Activated naive CD8-positive, alpha-beta T cell (primary cell): Measurements from ENCODE around the gene GLI2.

Experiments used
- H3K27ac Mint-ChIP-seq: one replicate; pipeline ENCODE4 v1.8.0; 2021; ENCODE audit warnings: mixed read lengths
- H3K27me3 Mint-ChIP-seq: one replicate; pipeline ENCODE4 v1.8.0; 2021; ENCODE audit warnings: mixed read lengths
- H3K36me3 Mint-ChIP-seq: one replicate; pipeline ENCODE4 v1.8.0; 2021; ENCODE audit warnings: mixed read lengths
- H3K4me1 Mint-ChIP-seq: one replicate; pipeline ENCODE4 v1.8.0; 2021; ENCODE audit warnings: low read depth, mixed read lengths
- H3K4me3 Mint-ChIP-seq: one replicate; pipeline ENCODE4 v1.8.0; 2021; ENCODE audit warnings: mild to moderate bottlenecking, mixed read lengths
- H3K9me3 Mint-ChIP-seq: one replicate; pipeline ENCODE4 v1.8.0; 2021; ENCODE audit warnings: low read depth, mixed read lengths

GLI2 gene

GRCh38 chr2:120774557-120775160, 39.0 kb downstream of the GLI2 start:
- Mint-ChIP-seq H3K27me3 (no peaks in the 10 kb centered on the region), H3K9me3 (no peaks in the 10 kb centered on the region), H3K36me3 (no peaks in the 10 kb centered on the region), H3K4me3 (no peak overlapping the region), H3K27ac (no peak overlapping the region), H3K4me1 (no peaks in the 10 kb centered on the region)

DNA sequence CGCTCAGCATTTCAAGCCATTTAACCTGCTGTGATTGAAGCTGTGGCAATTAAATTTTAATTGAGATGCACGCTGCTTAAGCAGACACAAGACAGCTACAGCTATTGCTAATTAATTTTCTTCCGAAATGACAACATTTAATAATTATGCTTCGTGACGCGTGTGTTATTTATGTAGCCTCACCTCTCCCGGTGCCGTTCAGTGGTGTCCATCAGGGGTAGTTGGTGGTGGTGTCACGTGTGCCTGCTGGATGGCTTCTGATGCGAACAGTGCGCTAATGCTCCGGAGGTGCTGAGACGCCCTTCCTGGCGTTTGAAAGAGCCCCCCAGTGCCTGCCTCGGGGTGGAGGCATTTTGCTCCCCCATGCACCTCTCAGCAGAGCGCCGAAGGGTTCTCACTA, 39.5 kb downstream of the GLI2 start:
- no peaks in the 10 kb centered on the region for H3K27me3 Mint-ChIP-seq

DNA sequence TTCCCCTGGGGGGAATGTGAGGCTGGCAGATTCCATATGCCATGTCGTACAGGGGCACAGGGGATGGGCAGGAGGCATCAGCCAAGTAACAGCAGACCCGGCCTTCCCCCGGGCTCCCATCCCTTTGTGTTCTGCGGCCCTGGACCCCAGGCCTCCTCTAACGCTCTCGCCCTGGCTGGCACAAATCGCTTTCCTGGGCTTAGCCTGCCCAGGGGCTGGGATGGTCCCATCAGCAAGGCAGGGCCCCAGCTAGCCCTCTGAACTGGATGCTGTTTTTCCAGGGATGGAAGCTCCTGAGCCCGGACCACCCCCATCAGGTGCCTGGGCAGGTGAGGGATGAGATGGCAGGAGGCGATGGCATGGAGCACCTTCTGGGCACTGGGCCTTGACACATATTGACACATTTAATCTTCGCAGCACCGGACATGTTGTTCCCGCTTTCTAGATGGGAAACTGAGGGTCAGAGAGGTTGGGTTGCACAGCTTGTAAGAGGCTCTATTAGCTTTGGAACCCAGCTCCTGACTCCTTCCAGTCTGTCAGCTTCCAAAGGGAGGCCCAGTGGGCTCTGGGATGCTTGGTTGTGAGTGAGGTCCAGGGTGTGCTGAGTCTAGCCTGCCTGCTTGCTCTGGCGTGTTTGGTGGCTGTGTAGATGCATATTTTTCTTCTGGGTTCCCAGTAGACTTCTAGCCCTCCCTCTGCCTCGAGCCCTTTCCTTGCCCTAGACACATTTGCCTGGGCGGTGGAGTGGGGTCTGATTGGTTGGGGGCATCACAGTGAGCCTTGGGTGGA, 40.3 kb downstream of the GLI2 start:
- Mint-ChIP-seq H3K27me3 (no peaks in the 10 kb centered on the region), H3K27ac (no peak overlapping the region), H3K9me3 (no peaks in the 10 kb centered on the region), H3K4me3 (no peak overlapping the region), H3K4me1 (no peaks in the 10 kb centered on the region), H3K36me3 (no peaks in the 10 kb centered on the region)

More for the DNA sequence above, 39.5 kb downstream of the GLI2 start:
- no peak overlapping the region for H3K4me3 Mint-ChIP-seq
- H3K4me1 Mint-ChIP-seq = no peaks in the 10 kb centered on the region
- no peaks in the 10 kb centered on the region for H3K36me3 Mint-ChIP-seq
- no peak overlapping the region for H3K27ac Mint-ChIP-seq
- H3K9me3 Mint-ChIP-seq = no peaks in the 10 kb centered on the region

- Mint-ChIP-seq H3K36me3 (no peaks in the 10 kb centered on the region), H3K4me1 (no peaks in the 10 kb centered on the region), H3K4me3 (no peak overlapping the region), H3K27ac (no peak overlapping the region), H3K27me3 (no peaks in the 10 kb centered on the region), H3K9me3 (no peaks in the 10 kb centered on the region)
Observed at GRCh38 chr2:120776649-120777048, 41.0 kb downstream of the GLI2 start.

GRCh38 chr2:120777170-120777751, 41.6 kb downstream of the GLI2 start:
- Mint-ChIP-seq H3K36me3 (no peaks in the 10 kb centered on the region), H3K9me3 (no peaks in the 10 kb centered on the region), H3K4me1 (no peaks in the 10 kb centered on the region), H3K4me3 (no peak overlapping the region), H3K27ac (no peak overlapping the region), H3K27me3 (no peaks in the 10 kb centered on the region)

- Mint-ChIP-seq H3K9me3 (no peaks in the 10 kb centered on the region), H3K27ac (no peak overlapping the region), H3K27me3 (no peaks in the 10 kb centered on the region), H3K4me1 (no peaks in the 10 kb centered on the region), H3K36me3 (no peaks in the 10 kb centered on the region), H3K4me3 (no peak overlapping the region)
Observed at GRCh38 chr2:120777787-120778186, 42.1 kb downstream of the GLI2 start.

GRCh38 chr2:120778244-120778643, 42.6 kb downstream of the GLI2 start:
- Mint-ChIP-seq H3K36me3 (no peaks in the 10 kb centered on the region), H3K27ac (no peak overlapping the region), H3K27me3 (no peaks in the 10 kb centered on the region), H3K9me3 (no peaks in the 10 kb centered on the region), H3K4me1 (peaks cover 2% of the 10 kb centered on the region), H3K4me3 (no peak overlapping the region)

DNA sequence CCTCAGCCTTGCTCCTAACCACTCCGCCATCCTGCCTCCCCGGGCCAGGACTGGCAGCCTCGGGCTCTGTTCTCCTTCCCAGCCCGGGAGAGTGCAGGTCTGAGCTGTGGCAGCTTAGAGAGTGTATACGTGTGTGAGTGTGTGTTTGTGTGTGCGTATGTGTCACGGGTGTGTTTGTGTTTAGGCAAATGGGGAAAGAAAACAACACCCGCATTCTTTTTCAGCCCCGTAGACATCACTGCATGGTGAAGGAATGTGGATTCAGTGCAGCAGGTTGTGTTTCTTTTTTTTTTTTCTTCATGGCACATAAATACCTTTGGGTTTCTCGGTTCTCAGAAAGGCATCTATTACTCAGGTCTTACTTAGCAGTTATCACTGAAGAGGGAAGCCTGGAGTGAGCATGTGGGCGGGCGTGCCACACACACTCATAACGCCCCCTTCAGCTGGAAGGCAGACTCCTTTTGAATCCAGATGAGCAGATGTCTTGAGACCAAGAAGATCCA, 44.2 kb downstream of the GLI2 start:
- no peaks in the 10 kb centered on the region for H3K9me3 Mint-ChIP-seq
- H3K36me3 Mint-ChIP-seq = no peaks in the 10 kb centered on the region
- no peak overlapping the region for H3K4me3 Mint-ChIP-seq
- no peak overlapping the region for H3K27ac Mint-ChIP-seq
- peaks cover 4% of the 10 kb centered on the region for H3K4me1 Mint-ChIP-seq
- no peaks in the 10 kb centered on the region for H3K27me3 Mint-ChIP-seq

GRCh38 chr2:120780402-120780801, 44.7 kb downstream of the GLI2 start:
- Mint-ChIP-seq H3K4me3 (no peak overlapping the region), H3K9me3 (no peaks in the 10 kb centered on the region), H3K27ac (no peak overlapping the region), H3K27me3 (no peaks in the 10 kb centered on the region), H3K36me3 (no peaks in the 10 kb centered on the region), H3K4me1 (peaks cover 4% of the 10 kb centered on the region)

- Mint-ChIP-seq H3K4me3 (no peak overlapping the region), H3K27ac (no peak overlapping the region), H3K4me1 (peaks cover 4% of the 10 kb centered on the region), H3K36me3 (no peaks in the 10 kb centered on the region), H3K27me3 (no peaks in the 10 kb centered on the region), H3K9me3 (no peaks in the 10 kb centered on the region)
Observed at GRCh38 chr2:120783371-120783791, 47.7 kb downstream of the GLI2 start.

DNA sequence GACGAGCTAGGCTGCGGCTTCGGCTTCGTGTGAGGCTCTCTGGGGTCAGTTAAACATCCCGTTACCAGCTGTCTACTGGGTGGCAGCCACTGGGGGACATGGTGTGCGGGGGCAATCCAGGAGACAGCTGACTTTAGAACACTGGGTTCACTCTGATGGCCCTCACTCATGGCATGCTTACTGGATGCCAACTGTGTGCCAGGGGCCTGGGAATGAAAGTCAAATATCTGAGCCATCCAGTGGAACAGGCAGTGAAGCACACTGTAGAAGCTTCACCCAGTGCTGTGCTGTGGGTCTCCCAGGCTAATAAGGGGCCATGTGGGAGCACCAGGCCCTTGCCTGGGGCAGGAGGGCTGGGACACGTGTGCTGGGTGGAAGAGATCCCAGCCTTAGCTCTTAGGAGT, 48.3 kb downstream of the GLI2 start:
- H3K4me1 Mint-ChIP-seq = peaks cover 4% of the 10 kb centered on the region
- no peak overlapping the region for H3K4me3 Mint-ChIP-seq
- no peaks in the 10 kb centered on the region for H3K9me3 Mint-ChIP-seq
- H3K27ac Mint-ChIP-seq = no peak overlapping the region
- H3K27me3 Mint-ChIP-seq = no peaks in the 10 kb centered on the region
- no peaks in the 10 kb centered on the region for H3K36me3 Mint-ChIP-seq
